Smooth muscle cell (in vitro differentiated cells): ENCODE measurements around the gene GAA. TPM values are rescaled to one million over a fixed set of nuclear protein-coding genes. Genes with fewer than 3 reads are reported as not detected.

ENCODE experiments used
- DNase-seq: peaks from one replicate; lab custom pipeline; 2025; ENCODE audit not compliant: unreplicated experiment; lab: John Stamatoyannopoulos, UW
- H2AFZ ChIP-seq: fragments of 200-600 bp; sonication (generic); 2 replicates; pipeline ENCODE4 v1.6.0; 2016; ENCODE audit warnings: antibody characterized with exemption, low read depth, mild to moderate bottlenecking
- H3F3A ChIP-seq: fragments of 200-600 bp; sonication (generic); 2 replicates; pipeline ENCODE4 v1.6.0; 2017; ENCODE audit warnings: antibody characterized with exemption, low read depth
- H3K27ac ChIP-seq: fragments of 200-600 bp; sonication (generic); 2 replicates; pipeline ENCODE4 v1.5.1; 2016; ENCODE audit warnings: low read depth, mild to moderate bottlenecking
- H3K27me3 ChIP-seq: fragments of 200-600 bp; sonication (generic); 2 replicates; pipeline ENCODE4 v1.6.1; 2016; ENCODE audit warnings: low read depth, mild to moderate bottlenecking
- H3K36me3 ChIP-seq: fragments of 200-600 bp; sonication (generic); 2 replicates; pipeline ENCODE4 v1.5.1; 2016; ENCODE audit warnings: low read depth
- H3K4me1 ChIP-seq: fragments of 200-600 bp; sonication (generic); 2 replicates; pipeline ENCODE4 v1.5.1; 2016; ENCODE audit warnings: low read depth
- H3K4me2 ChIP-seq: fragments of 200-600 bp; sonication (generic); 2 replicates; pipeline ENCODE4 v1.6.0; 2016; ENCODE audit warnings: mild to moderate bottlenecking
- H3K4me3 ChIP-seq: fragments of 200-600 bp; sonication (generic); 2 replicates; pipeline ENCODE4 v1.5.1; 2016; ENCODE audit warnings: mild to moderate bottlenecking
- H3K79me2 ChIP-seq: fragments of 200-600 bp; sonication (generic); 2 replicates; pipeline ENCODE4 v1.6.0; 2016; ENCODE audit warnings: low read depth, mild to moderate bottlenecking
- H3K9ac ChIP-seq: fragments of 200-600 bp; sonication (generic); 2 replicates; pipeline ENCODE4 v1.6.0; 2016; ENCODE audit warnings: low read depth
- H3K9me3 ChIP-seq: fragments of 200-600 bp; sonication (generic); replicated peaks from 2 replicates; pipeline ENCODE4 v1.5.1; 2016; ENCODE audit warnings: low read depth
- H4K20me1 ChIP-seq: fragments of 200-600 bp; sonication (generic); 2 replicates; pipeline ENCODE4 v1.6.0; 2016; ENCODE audit warnings: low read depth
- CTCF ChIP-seq: fragments of 200-600 bp; sonication (generic); IDR thresholded peaks from 2 replicates; pipeline ENCODE4 v1.5.1; 2017; ENCODE audit warnings: borderline replicate concordance, mild to moderate bottlenecking, antibody characterized with exemption; ENCODE audit not compliant: insufficient read depth, poor library complexity, severe bottlenecking
- WGBS: methylation state at CpG from one replicate; pipeline ENCODE4 v1.1.7; 2016; ENCODE audit warnings: low lambda C conversion rate; 5-methylcytosine and 5-hydroxymethylcytosine counted together
- polyA plus RNA-seq: library from polyadenylated mRNA; unstranded; fragments of >200 nt; fragmentation: Nextera tagmentation; extraction: Ambion mirVana; gene quantifications from 2 replicates; pipeline ENCODE4 v1.2.1, GENCODE V29; 2016
- total RNA-seq: library from RNA; depleted of rRNA; stranded (reverse); fragments of >200 nt; gene quantifications from 2 replicates; pipeline ENCODE4 v1.2.3, GENCODE V29; 2014

Gene GAA
- total and polyA plus RNA-seq, 2 experiments from 2014 or later = 36.6 to 53.6 TPM

GRCh38 chr17:80071116-80071841, 30.1 kb upstream of the GAA start:
- H3K36me3 ChIP-seq = no peaks in the 10 kb centered on the region
- H3K27me3 ChIP-seq = no peaks in the 10 kb centered on the region
- no peaks in the 10 kb centered on the region for H4K20me1 ChIP-seq
- H3K4me3 ChIP-seq = no peak overlapping the region
- H3K9ac ChIP-seq = no peak overlapping the region
- H3K27ac ChIP-seq = no peak overlapping the region
- no peak overlapping the region for H2AFZ ChIP-seq
- H3K79me2 ChIP-seq = no peaks in the 10 kb centered on the region
- whole genome bisulfite sequencing = 93% methylated on average over 20 of the region's 20 CpGs
- H3F3A ChIP-seq = no peaks in the 10 kb centered on the region
- no peak for TF ChIP-seq CTCF
- no peak for DNase-seq
- H3K4me2 ChIP-seq = no peak overlapping the region
- H3K4me1 ChIP-seq = no peaks in the 10 kb centered on the region
- H3K9me3 ChIP-seq = no peaks in the 10 kb centered on the region

DNA sequence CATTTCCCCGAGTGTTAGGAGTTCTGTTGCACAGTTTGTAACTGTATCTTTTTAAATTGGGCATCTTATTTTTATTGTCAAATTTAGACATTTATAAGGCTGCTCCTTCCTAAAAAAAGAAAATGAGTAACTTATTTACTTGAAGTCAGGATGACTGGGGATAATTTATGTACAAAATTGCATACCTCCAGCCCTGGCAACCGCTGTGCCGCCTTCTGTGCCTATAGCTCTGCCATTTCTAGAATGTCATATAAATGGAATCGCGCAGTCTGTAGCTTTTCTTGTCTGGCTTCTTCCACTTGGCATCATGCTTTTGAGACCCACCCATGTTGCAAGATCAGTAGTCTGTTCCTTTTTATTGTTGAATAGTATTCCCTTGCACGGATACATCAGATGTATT, 29.0 kb upstream of the GAA start:
- Histone ChIP-seq H3F3A (no peaks in the 10 kb centered on the region), H3K36me3 (no peaks in the 10 kb centered on the region), H3K4me1 (no peaks in the 10 kb centered on the region), H2AFZ (no peak overlapping the region), H3K79me2 (no peaks in the 10 kb centered on the region), H3K4me2 (no peak overlapping the region), H3K27ac (no peak overlapping the region), H3K27me3 (no peaks in the 10 kb centered on the region), H3K9me3 (no peaks in the 10 kb centered on the region), H4K20me1 (no peaks in the 10 kb centered on the region), H3K9ac (no peak overlapping the region), H3K4me3 (no peak overlapping the region)
- no peak for DNase-seq
- WGBS = 96% methylated on average over 6 of the region's 6 CpGs
- no peak for TF ChIP-seq CTCF

- Histone ChIP-seq H3K27ac (no peak overlapping the region), H3K4me1 (no peaks in the 10 kb centered on the region), H3K79me2 (no peaks in the 10 kb centered on the region), H3K9me3 (no peaks in the 10 kb centered on the region), H2AFZ (no peak overlapping the region), H3K27me3 (no peaks in the 10 kb centered on the region), H3K36me3 (no peaks in the 10 kb centered on the region), H3K4me3 (no peak overlapping the region), H3K4me2 (no peak overlapping the region), H3K9ac (no peak overlapping the region), H4K20me1 (no peaks in the 10 kb centered on the region), H3F3A (no peaks in the 10 kb centered on the region)
- TF ChIP-seq CTCF = no peak
- no peak for DNase-seq
- 80% methylated on average over 6 of the region's 6 CpGs for WGBS
These were observed 21.3 kb upstream of the GAA start for GRCh38 chr17:80080081-80080480.

GRCh38 chr17:80081596-80081995, 19.8 kb upstream of the GAA start:
- DNase-seq = no peak
- Histone ChIP-seq H2AFZ (no peak overlapping the region), H3K4me3 (no peak overlapping the region), H3K27ac (no peak overlapping the region), H4K20me1 (no peaks in the 10 kb centered on the region), H3K27me3 (no peaks in the 10 kb centered on the region), H3K4me1 (no peaks in the 10 kb centered on the region), H3K36me3 (no peaks in the 10 kb centered on the region), H3F3A (no peaks in the 10 kb centered on the region), H3K4me2 (no peak overlapping the region), H3K9me3 (no peaks in the 10 kb centered on the region), H3K9ac (no peak overlapping the region), H3K79me2 (no peaks in the 10 kb centered on the region)
- 95% methylated on average over 14 of the region's 14 CpGs for WGBS
- no peak for TF ChIP-seq CTCF
